SK-N-MC (cell line): Measurements from ENCODE around the gene ICAM2.

Source experiments
- DNase-seq: peaks from one replicate; pipeline ENCODE4 v3.0.0-alpha.2; 2011; ENCODE audit warnings: low read depth, low spot score
- H3K27ac ChIP-seq: fragments of 200-600 bp; sonication (generic); 2 replicates; pipeline ENCODE4 v1.5.1; 2016; ENCODE audit warnings: mixed run types
- H3K36me3 ChIP-seq: fragments of 200-600 bp; sonication (generic); 2 replicates; pipeline ENCODE4 v1.6.1; 2017; ENCODE audit warnings: antibody characterized with exemption, low read length, mixed read lengths; ENCODE audit not compliant: insufficient read depth
- H3K4me3 ChIP-seq: fragments of 200-600 bp; sonication (generic); 2 replicates; pipeline ENCODE4 v1.5.1; 2016
- H3K9ac ChIP-seq: fragments of 200-600 bp; sonication (generic); 2 replicates; pipeline ENCODE4 v1.8.0; 2017; ENCODE audit warnings: mixed run types, mixed read lengths; ENCODE audit not compliant: insufficient read length
- H3K9me3 ChIP-seq: fragments of 200-600 bp; sonication (generic); 2 replicates; pipeline ENCODE4 v1.6.1; 2017; ENCODE audit warnings: low read depth, mild to moderate bottlenecking, antibody characterized with exemption, low read length, moderate library complexity, mixed read lengths
- EZH2 ChIP-seq: fragments of 200-600 bp; sonication (generic); IDR thresholded peaks from one replicate; pipeline ENCODE4 v1.6.1; 2017; ENCODE audit warnings: antibody characterized with exemption
- FOXP2 ChIP-seq: optimal IDR thresholded peaks from 2 replicates; pipeline ENCODE3; 2011; ENCODE audit warnings: mild to moderate bottlenecking, moderate library complexity; ENCODE audit not compliant: insufficient read depth; ENCODE audit errors: extremely low read length, control extremely low read depth
- POLR2AphosphoS5 ChIP-seq: IDR thresholded peaks from 2 replicates; pipeline ENCODE4 v1.6.1; 2012; ENCODE audit warnings: mild to moderate bottlenecking, low read depth, low read length, borderline replicate concordance

The ICAM2 gene

GRCh38 chr17:63988741-63989621 is 31.5 kb downstream of the ICAM2 start:
- DNase-seq: no peak
- Histone ChIP-seq H3K9ac (no peak overlapping the region), H3K27ac (no peak overlapping the region), H3K36me3 (no peaks in the 10 kb centered on the region), H3K4me3 (no peak overlapping the region), H3K9me3 (no peaks in the 10 kb centered on the region)
- TF ChIP-seq POLR2AphosphoS5: no peak

GRCh38 chr17:63988127-63988478 is 32.3 kb downstream of the ICAM2 start:
- H3K9me3 ChIP-seq: no peaks in the 10 kb centered on the region
- no peak for DNase-seq
- no peak overlapping the region for H3K9ac ChIP-seq
- no peak for TF ChIP-seq FOXP2
- no peak for TF ChIP-seq POLR2AphosphoS5
- TF ChIP-seq EZH2: no peak
- H3K27ac ChIP-seq: no peak overlapping the region
- no peaks in the 10 kb centered on the region for H3K36me3 ChIP-seq
- no peak overlapping the region for H3K4me3 ChIP-seq

- H3K4me3 ChIP-seq: no peak overlapping the region
- H3K9ac ChIP-seq: no peak overlapping the region
- no peak for TF ChIP-seq FOXP2
- TF ChIP-seq POLR2AphosphoS5: no peak
- no peak for TF ChIP-seq EZH2
- no peaks in the 10 kb centered on the region for H3K9me3 ChIP-seq
- no peaks in the 10 kb centered on the region for H3K36me3 ChIP-seq
- H3K27ac ChIP-seq: no peak overlapping the region
- no peak for DNase-seq
Measured at GRCh38 chr17:63987221-63988126, 33.0 kb downstream of the ICAM2 start.

- Histone ChIP-seq H3K27ac (no peak overlapping the region), H3K9me3 (no peaks in the 10 kb centered on the region), H3K4me3 (no peak overlapping the region), H3K36me3 (no peaks in the 10 kb centered on the region), H3K9ac (no peak overlapping the region)
- TF ChIP-seq FOXP2 (no peak), EZH2 (no peak), POLR2AphosphoS5 (no peak)
- DNase-seq: no peak
Measured at GRCh38 chr17:63986821-63987220, 33.6 kb downstream of the ICAM2 start.

- Histone ChIP-seq H3K9ac (no peak overlapping the region), H3K36me3 (no peaks in the 10 kb centered on the region), H3K9me3 (no peaks in the 10 kb centered on the region), H3K27ac (no peak overlapping the region), H3K4me3 (no peak overlapping the region)
- TF ChIP-seq FOXP2: no peak
- TF ChIP-seq EZH2: no peak
- no peak for TF ChIP-seq POLR2AphosphoS5
- DNase-seq: no peak
Measured at GRCh38 chr17:63985387-63986140, 34.9 kb downstream of the ICAM2 start.

GRCh38 chr17:63984651-63985386 is 35.6 kb downstream of the ICAM2 start:
- Histone ChIP-seq H3K4me3 (no peak overlapping the region), H3K9ac (no peak overlapping the region), H3K36me3 (no peaks in the 10 kb centered on the region), H3K27ac (no peak overlapping the region), H3K9me3 (no peaks in the 10 kb centered on the region)
- no peak for DNase-seq
- TF ChIP-seq EZH2 (no peak), POLR2AphosphoS5 (no peak), FOXP2 (no peak)

- no peak for TF ChIP-seq EZH2
- TF ChIP-seq FOXP2: no peak
- no peak for TF ChIP-seq POLR2AphosphoS5
- no peak for DNase-seq
- H3K4me3 ChIP-seq: no peak overlapping the region
- no peaks in the 10 kb centered on the region for H3K36me3 ChIP-seq
- H3K27ac ChIP-seq: no peak overlapping the region
- H3K9me3 ChIP-seq: no peaks in the 10 kb centered on the region
- no peak overlapping the region for H3K9ac ChIP-seq
Measured at GRCh38 chr17:63984236-63984635, 36.2 kb downstream of the ICAM2 start.
